ENCODE data around the gene PDE3B. TPM values are rescaled to one million over a fixed set of nuclear protein-coding genes. Genes with fewer than 3 reads are reported as not detected.

The PDE3B gene
- total and polyA plus RNA-seq, 3 donors from 2014 or later: 22.3 to 39.5 (median 25.8) TPM

DNA sequence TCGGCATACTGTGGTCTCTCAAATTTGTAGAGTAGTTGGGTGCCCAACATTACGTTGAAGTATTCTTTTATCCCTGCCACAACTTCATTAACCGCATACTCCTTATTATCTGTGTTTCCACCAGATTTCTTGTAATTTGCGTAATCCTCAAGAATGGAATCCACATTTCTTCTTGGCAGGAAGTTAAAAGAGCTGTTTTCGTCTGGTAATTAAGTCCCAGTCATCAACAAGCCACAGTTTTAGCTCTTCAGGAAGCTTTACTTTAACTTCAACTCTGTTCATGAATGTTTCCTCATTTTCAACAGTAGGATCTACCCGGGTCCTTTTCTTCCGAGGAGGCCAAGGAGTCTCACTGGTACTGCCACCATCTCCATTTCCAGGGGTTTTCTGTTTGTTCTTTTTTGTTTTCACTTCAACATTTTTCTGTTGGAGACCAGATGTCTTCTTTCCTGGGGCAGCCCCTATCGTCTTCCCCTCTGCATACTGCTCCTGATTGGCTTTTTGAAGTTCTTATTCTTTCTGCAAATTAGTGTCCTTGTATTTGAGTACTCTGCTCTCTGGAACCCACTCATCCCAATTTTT lies 30.3 kb downstream of the PDE3B start:
- Histone ChIP-seq H3K4me3 (no peak overlapping the region), H3K9me3 (no peaks in the 10 kb centered on the region), H3K4me1 (no peaks in the 10 kb centered on the region), H3K27me3 (no peaks in the 10 kb centered on the region), H3K27ac (no peak overlapping the region), H3K36me3 (ENCODE audit: low read depth, missing control alignments) (no peaks in the 10 kb centered on the region)
- intact Hi-C loops (cut with DNase I; ENCODE audit: low total_unique reads): no loop called here
- DNase-seq: no peak
- TF ChIP-seq, protein P1, sequence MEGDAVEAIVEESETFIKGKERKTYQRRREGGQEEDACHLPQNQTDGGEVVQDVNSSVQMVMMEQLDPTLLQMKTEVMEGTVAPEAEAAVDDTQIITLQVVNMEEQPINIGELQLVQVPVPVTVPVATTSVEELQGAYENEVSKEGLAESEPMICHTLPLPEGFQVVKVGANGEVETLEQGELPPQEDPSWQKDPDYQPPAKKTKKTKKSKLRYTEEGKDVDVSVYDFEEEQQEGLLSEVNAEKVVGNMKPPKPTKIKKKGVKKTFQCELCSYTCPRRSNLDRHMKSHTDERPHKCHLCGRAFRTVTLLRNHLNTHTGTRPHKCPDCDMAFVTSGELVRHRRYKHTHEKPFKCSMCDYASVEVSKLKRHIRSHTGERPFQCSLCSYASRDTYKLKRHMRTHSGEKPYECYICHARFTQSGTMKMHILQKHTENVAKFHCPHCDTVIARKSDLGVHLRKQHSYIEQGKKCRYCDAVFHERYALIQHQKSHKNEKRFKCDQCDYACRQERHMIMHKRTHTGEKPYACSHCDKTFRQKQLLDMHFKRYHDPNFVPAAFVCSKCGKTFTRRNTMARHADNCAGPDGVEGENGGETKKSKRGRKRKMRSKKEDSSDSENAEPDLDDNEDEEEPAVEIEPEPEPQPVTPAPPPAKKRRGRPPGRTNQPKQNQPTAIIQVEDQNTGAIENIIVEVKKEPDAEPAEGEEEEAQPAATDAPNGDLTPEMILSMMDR (IDR thresholded peaks at IDR 0.05): no peak
- no peak for TF ChIP-seq POLR2A (IDR thresholded peaks at IDR 0.05)
- 79 to 82% methylated on average over 8 of the region's 8 CpGs for WGBS, 2 donors

DNA sequence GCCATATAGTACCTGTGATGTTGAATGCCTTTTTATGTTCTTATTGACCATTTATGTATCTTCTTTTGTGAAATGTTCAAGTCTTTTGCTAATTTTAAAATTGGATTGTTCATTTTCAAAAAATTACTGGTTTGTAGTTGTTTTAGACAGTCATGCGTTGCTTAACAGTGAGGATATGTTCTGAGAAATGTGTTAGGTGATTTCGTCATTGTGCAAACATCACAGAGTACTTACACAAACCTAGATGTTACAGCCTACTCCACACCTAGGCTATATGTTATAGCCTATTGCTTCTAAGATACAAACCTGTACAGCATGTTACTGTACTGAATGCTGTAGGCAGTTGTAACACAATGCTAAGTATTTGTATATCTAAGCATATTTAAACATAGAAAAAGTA lies 32.5 kb downstream of the PDE3B start:
- no peaks in the 10 kb centered on the region for H3K27me3 ChIP-seq
- WGBS, 2 donors: 92 to 94% methylated on average over 2 of the region's 2 CpGs
- H3K9me3 ChIP-seq: no peaks in the 10 kb centered on the region
- H3K4me3 ChIP-seq: no peak overlapping the region
- no peak overlapping the region for H3K27ac ChIP-seq
- intact Hi-C loops (cut with DNase I; ENCODE audit: low total_unique reads): no loop called here
- H3K36me3 ChIP-seq (ENCODE audit: low read depth, missing control alignments): no peaks in the 10 kb centered on the region
- DNase-seq: no peak
- H3K4me1 ChIP-seq: no peaks in the 10 kb centered on the region
- no peak for TF ChIP-seq POLR2A (IDR thresholded peaks at IDR 0.05)
- TF ChIP-seq, protein P1 (IDR thresholded peaks at IDR 0.05): no peak

DNA sequence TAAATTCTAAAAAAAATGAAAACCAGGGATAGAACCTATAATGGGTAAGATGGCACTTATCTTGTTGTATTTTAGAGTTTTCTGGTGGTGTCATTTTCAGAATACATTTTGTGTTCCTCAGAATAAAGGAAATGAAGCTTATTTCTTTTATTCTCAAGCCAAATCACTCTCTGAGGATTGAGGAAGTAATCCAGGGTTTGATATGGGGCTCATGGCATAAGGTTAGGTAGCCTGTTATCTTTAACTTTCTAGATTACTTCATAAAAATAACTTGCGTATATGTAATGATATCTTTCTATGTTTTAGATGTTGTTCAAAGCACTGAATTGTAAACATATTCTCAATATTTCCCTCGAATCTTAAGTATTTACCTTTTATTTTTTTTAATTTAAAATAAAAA lies 33.5 kb downstream of the PDE3B start:
- no peaks in the 10 kb centered on the region for H3K4me1 ChIP-seq
- intact Hi-C loops (cut with DNase I; ENCODE audit: low total_unique reads): no loop called here
- DNase-seq: no peak
- no peaks in the 10 kb centered on the region for H3K36me3 ChIP-seq (ENCODE audit: low read depth, missing control alignments)
- no peak overlapping the region for H3K4me3 ChIP-seq
- TF ChIP-seq, protein P1 (IDR thresholded peaks at IDR 0.05): no peak
- TF ChIP-seq POLR2A (IDR thresholded peaks at IDR 0.05): no peak
- 87 to 93% methylated on average over 2 of the region's 2 CpGs for WGBS, 2 donors
- H3K9me3 ChIP-seq: no peaks in the 10 kb centered on the region
- no peak overlapping the region for H3K27ac ChIP-seq
- no peaks in the 10 kb centered on the region for H3K27me3 ChIP-seq

DNA sequence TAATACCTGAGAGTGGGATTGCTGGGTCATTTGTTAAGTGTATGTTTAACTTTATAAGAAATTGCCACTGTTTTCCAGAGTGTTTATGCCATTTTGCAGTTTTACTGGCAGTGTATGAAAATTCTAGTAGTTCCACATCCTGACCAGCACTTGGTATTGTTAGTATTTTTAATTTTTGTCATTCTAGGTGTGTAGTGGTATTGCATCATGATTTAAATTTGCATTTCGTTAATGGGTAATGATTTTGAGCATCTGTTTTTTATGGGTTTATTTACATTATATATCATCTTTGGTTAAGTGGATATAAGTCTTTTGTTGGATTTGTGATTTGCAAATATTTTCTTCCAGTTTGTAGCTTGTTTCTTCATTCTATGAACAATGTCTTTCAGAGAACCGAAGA lies 34.7 kb downstream of the PDE3B start:
- intact Hi-C loops (cut with DNase I; ENCODE audit: low total_unique reads): no loop called here

More for the DNA sequence above, 34.7 kb downstream of the PDE3B start:
- WGBS, 2 donors: 97 to 98% methylated on average over 2 of the region's 2 CpGs
- H3K4me1 ChIP-seq: no peaks in the 10 kb centered on the region
- TF ChIP-seq, protein P1 (IDR thresholded peaks at IDR 0.05): no peak
- TF ChIP-seq POLR2A (IDR thresholded peaks at IDR 0.05): no peak
- H3K36me3 ChIP-seq (ENCODE audit: low read depth, missing control alignments): no peaks in the 10 kb centered on the region
- no peaks in the 10 kb centered on the region for H3K27me3 ChIP-seq
- H3K27ac ChIP-seq: no peak overlapping the region
- H3K4me3 ChIP-seq: no peak overlapping the region
- H3K9me3 ChIP-seq: no peaks in the 10 kb centered on the region
- no peak for DNase-seq

Data from testis (tissue), 3 donors.